ENCODE data around the gene MSMP. TPM values are rescaled to one million over a fixed set of nuclear protein-coding genes. Genes with fewer than 3 reads are reported as not detected.

MSMP gene
- total and polyA plus RNA-seq, 2 donors (not counting 3 experiments of a cell fraction or from before 2014, with no cell fraction given): 18.8 to 29.0 TPM

DNA sequence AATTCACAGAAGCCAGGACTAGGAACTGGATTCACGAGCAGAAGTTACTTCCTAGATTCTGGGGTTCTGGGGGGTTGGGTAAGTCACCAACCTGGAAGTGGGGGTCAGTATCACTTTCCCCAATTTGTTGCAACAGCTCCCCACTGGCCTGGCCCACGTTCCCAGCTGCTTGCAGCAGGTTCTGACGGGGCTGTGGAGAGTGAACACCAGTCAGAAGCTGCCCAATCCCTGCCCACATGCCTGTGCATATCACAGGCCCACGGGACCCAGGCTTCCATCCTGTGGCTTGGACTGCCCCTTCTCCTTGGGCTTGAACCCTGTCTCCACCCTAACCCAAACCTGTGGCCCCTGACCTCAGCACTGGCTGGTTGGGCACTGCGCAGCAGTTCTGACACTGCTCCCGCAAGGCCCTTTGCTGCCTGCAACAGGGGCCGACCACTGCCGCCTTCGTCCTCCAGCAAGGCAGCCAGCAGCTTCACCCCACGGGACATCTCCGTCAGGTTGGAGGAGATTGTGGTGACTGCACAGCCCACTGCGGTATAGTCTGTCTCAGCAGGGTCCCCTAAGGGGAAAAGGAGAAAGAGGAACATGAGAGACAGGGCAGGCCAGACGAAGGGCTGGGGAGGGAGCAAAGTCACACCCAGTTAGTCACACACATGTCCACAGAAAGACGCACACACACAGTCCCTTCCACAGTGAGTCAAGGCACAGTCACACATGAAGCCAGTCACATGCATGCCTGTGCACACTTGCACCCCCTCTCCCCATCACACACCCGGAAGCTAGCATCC is 35.2 kb downstream of the MSMP start:
- ChIA-PET CTCF (interaction anchor here (1.5 to 8.9 kb wide), 3 partner anchors 9 to 30 kb away, joined by 3 to 53 read pairs (median 6); no protein-coding TSS in a partner anchor), POLR2A (no interaction called here)
- Histone ChIP-seq H3K27me3 (ENCODE audit: control insufficient read depth in 2 of 2, insufficient read depth in 2 of 2, low read length in 2 of 2) (no peaks in the 10 kb centered on the region), H3K36me3 (ENCODE audit: control insufficient read depth in 2 of 2, extremely low read depth in 1 of 2, insufficient read depth in 2 of 2, low read length in 2 of 2) (peaks cover 54 to 85% of the 10 kb centered on the region in 2 experiments), H3K27ac (ENCODE audit: insufficient read depth, low read depth, low read length) (no peak overlapping the region), H3K9me3 (replicated peaks; ENCODE audit: control insufficient read depth, insufficient read depth, low read length) (no peaks in the 10 kb centered on the region), H3K9me1 (replicated peaks; ENCODE audit: control insufficient read depth, extremely low read depth, insufficient read depth, low read length) (no peaks in the 10 kb centered on the region), H4K20me1 (replicated peaks; ENCODE audit: control insufficient read depth, extremely low read depth, insufficient read depth, low read length) (no peaks in the 10 kb centered on the region), H3K4me3 (replicated peaks in 1 of 3; ENCODE audit: insufficient read depth in 1 of 3, low read depth in 1 of 3, low read length in 3 of 3) (no peak overlapping the region), H3K9ac (replicated peaks; ENCODE audit: extremely low read depth, insufficient read depth, low read length) (no peak overlapping the region), H3K4me2 (ENCODE audit: insufficient read depth, low read length) (no peak overlapping the region), H3K79me2 (ENCODE audit: control insufficient read depth, insufficient read depth, low read length) (peaks cover 7% of the 10 kb centered on the region), H2AFZ (ENCODE audit: low read depth, low read length) (no peak overlapping the region), H3K4me1 (ENCODE audit: control insufficient read depth, extremely low read depth, insufficient read depth, low read length) (no peaks in the 10 kb centered on the region)
- intact Hi-C loops (cut with micrococcal nuclease) (no loop called here), dilution Hi-C loops (cut with MboI; ENCODE audit: extremely low pct_ligation_motif_present, low sequenced_read_pairs) (no loop called here)
- DNase-seq (ENCODE audit: low read depth, low spot score) (no peak), FAIRE-seq (no peak)
- TF ChIP-seq POLR2AphosphoS5 (IDR thresholded peaks at IDR 0.05; ENCODE audit: insufficient read depth, low read depth, low read length): no peak
- TF ChIP-seq EZH2 (IDR thresholded peaks at IDR 0.05; ENCODE audit: borderline replicate concordance, low read depth, low read length, severe bottlenecking): no peak
- TF ChIP-seq GATA2 (IDR thresholded peaks at IDR 0.05; ENCODE audit: insufficient read depth, insufficient read length, low read depth, low read length): no peak
- no peak for TF ChIP-seq POLR2A (IDR thresholded peaks at IDR 0.05; ENCODE audit: low read depth, low read length)
- TF ChIP-seq JUN (IDR thresholded peaks at IDR 0.05; ENCODE audit: borderline replicate concordance, insufficient read depth, insufficient read length, low read depth): no peak
- no peak for TF ChIP-seq MYC (IDR thresholded peaks at IDR 0.05; ENCODE audit: low read depth, low read length)
- no peak for TF ChIP-seq FOS (IDR thresholded peaks at IDR 0.05; ENCODE audit: borderline replicate concordance, insufficient read depth, low read length)
- TF ChIP-seq, protein P1, sequence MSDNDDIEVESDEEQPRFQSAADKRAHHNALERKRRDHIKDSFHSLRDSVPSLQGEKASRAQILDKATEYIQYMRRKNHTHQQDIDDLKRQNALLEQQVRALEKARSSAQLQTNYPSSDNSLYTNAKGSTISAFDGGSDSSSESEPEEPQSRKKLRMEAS (IDR thresholded peaks at IDR 0.05; ENCODE audit: insufficient read depth, insufficient read length): no peak
- TF ChIP-seq, protein P2, sequence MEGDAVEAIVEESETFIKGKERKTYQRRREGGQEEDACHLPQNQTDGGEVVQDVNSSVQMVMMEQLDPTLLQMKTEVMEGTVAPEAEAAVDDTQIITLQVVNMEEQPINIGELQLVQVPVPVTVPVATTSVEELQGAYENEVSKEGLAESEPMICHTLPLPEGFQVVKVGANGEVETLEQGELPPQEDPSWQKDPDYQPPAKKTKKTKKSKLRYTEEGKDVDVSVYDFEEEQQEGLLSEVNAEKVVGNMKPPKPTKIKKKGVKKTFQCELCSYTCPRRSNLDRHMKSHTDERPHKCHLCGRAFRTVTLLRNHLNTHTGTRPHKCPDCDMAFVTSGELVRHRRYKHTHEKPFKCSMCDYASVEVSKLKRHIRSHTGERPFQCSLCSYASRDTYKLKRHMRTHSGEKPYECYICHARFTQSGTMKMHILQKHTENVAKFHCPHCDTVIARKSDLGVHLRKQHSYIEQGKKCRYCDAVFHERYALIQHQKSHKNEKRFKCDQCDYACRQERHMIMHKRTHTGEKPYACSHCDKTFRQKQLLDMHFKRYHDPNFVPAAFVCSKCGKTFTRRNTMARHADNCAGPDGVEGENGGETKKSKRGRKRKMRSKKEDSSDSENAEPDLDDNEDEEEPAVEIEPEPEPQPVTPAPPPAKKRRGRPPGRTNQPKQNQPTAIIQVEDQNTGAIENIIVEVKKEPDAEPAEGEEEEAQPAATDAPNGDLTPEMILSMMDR (IDR thresholded peaks at IDR 0.05; ENCODE audit: extremely low read depth in 1 of 2, insufficient read depth in 1 of 2, low read depth in 1 of 2, low read length in 2 of 2): no peak
- no TSS peak for BruUV-seq (replicated peaks)
